ENCODE measurements around the gene TOR1AIP2. TPM values are rescaled to one million over a fixed set of nuclear protein-coding genes. Genes with fewer than 3 reads are reported as not detected.

The TOR1AIP2 gene
- total RNA-seq, 1 donor from 2014 or later, result 92.0 TPM

DNA sequence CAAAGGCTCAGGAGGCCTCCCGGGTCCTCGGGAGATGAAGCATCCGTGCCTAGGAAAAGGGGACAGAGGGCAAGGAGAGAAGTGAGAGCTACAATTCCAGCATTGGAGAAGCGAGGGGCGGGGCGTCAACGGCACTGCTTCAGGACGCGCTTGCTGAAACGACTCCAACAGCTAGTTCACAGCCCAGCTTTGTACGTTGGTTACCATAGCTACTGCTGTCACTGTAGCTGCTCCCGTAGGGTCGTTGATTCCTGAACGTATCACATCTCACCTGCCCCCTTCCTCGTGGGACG lies 63.1 kb downstream of the TOR1AIP2 start:
- ATAC-seq, result peak; percentile 55 to 76
- H3K27me3 ChIP-seq (ENCODE audit: low read depth), result peaks cover 9% of the 10 kb centered on the region
- no peaks in the 10 kb centered on the region for H3K36me3 ChIP-seq
- no peak overlapping the region for H3K27ac ChIP-seq
- no peaks in the 10 kb centered on the region for H3K9me3 ChIP-seq
- DNase-seq, result peak; percentile 79
- TF ChIP-seq, protein P1, sequence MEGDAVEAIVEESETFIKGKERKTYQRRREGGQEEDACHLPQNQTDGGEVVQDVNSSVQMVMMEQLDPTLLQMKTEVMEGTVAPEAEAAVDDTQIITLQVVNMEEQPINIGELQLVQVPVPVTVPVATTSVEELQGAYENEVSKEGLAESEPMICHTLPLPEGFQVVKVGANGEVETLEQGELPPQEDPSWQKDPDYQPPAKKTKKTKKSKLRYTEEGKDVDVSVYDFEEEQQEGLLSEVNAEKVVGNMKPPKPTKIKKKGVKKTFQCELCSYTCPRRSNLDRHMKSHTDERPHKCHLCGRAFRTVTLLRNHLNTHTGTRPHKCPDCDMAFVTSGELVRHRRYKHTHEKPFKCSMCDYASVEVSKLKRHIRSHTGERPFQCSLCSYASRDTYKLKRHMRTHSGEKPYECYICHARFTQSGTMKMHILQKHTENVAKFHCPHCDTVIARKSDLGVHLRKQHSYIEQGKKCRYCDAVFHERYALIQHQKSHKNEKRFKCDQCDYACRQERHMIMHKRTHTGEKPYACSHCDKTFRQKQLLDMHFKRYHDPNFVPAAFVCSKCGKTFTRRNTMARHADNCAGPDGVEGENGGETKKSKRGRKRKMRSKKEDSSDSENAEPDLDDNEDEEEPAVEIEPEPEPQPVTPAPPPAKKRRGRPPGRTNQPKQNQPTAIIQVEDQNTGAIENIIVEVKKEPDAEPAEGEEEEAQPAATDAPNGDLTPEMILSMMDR (IDR thresholded peaks at IDR 0.05), result no peak
- intact Hi-C loops (cut with DNase I), result no loop called here
- H3K4me1 ChIP-seq, result peaks cover 27% of the 10 kb centered on the region
- H3K4me3 ChIP-seq, result peak overlapping the region; percentile 51

DNA sequence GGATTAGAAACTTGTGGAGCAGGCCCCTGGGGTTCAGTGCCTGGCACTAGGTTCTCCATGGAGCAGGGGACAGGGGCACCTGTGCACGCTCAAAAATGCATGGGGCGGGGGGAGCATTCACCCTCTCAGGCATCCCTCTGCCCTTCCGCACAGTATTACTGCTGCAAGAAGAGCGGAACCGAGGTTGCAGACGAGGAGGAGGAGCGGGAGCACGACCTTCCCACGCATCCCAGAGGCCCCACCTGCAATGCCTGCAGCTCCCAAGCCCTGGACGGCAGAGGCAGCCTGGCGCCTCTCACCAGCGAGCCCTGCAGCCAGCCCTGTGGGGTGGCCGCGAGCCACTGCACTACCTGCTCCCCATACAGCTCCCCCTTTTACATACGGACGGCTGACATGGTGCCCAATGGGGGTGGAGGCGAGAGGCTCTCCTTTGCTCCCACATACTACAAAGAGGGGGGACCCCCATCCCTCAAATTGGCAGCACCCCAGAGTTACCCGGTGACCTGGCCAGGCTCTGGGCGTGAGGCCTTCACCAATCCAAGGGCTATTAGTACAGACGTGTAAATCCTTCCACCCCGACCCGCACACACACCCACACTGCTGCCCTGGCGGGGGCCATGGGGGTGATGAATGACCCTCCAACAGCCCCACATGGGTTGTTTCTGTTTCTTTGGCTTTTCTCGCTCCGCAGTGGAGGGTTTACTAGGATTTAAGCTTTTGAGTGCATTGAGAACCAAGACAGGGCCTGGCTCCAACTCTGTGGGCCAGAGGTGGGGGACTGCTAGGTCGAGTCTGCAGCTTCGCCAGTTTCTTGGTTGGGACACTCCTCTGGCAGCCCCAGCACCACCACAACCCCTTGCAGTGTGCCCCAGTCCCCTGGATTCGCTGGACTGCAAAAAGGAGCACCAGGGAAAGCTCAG lies 63.7 kb downstream of the TOR1AIP2 start:
- H3K4me1 ChIP-seq, result peaks cover 27% of the 10 kb centered on the region
- ATAC-seq, result no peak
- no peak for DNase-seq
- no peak overlapping the region for H3K27ac ChIP-seq
- intact Hi-C loops (cut with DNase I), result no loop called here
- no peaks in the 10 kb centered on the region for H3K9me3 ChIP-seq
- TF ChIP-seq, protein P1 (IDR thresholded peaks at IDR 0.05), result no peak
- peak overlapping the region; percentile 51 for H3K4me3 ChIP-seq
- no peaks in the 10 kb centered on the region for H3K36me3 ChIP-seq
- peaks cover 9% of the 10 kb centered on the region for H3K27me3 ChIP-seq (ENCODE audit: low read depth)

DNA sequence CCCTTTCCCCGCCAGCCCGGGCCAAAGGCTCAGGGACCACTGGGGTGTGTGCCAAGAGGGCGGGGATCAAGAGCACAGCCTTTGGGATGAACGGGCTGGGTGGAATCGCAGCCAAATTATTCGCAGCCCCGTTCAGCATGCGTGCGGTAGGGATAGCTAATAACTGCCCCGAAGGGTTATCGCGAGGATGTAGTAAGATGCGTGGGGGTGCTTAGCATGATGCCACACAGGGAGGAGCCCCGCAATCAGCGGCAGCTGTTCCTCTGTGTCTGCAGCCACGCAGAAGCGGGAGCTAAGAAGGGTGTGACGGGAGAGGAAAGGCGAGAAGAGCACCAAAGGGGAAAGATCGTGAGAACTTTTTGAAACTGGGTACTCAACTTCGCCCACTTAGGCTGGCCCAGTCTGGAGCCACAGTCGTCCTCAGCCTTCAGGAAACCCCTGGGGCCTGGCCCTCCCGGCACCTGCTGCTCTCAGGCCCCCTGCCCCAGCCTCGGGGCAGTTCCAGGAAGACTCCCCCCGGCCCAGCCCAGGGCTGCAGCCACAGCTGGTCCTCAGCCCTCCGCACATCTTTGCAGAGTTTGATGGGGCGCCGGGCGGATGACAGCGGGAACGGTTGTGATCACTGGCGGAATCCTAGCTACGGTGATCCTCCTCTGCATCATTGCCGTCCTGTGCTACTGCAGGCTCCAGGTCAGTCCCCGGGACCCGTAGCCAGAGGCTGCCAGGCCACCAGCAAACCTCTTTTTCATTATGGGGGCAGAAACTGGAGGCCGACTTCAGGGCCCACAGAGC lies 64.9 kb downstream of the TOR1AIP2 start:
- intact Hi-C loops (cut with DNase I), result no loop called here
- Histone ChIP-seq H3K9me3 (no peaks in the 10 kb centered on the region), H3K27me3 (ENCODE audit: low read depth) (peaks cover 9% of the 10 kb centered on the region), H3K4me3 (no peak overlapping the region), H3K27ac (no peak overlapping the region), H3K36me3 (no peaks in the 10 kb centered on the region), H3K4me1 (peaks cover 27% of the 10 kb centered on the region)
- ATAC-seq, result no peak
- TF ChIP-seq, protein P1 (IDR thresholded peaks at IDR 0.05), result no peak
- DNase-seq, result no peak

DNA sequence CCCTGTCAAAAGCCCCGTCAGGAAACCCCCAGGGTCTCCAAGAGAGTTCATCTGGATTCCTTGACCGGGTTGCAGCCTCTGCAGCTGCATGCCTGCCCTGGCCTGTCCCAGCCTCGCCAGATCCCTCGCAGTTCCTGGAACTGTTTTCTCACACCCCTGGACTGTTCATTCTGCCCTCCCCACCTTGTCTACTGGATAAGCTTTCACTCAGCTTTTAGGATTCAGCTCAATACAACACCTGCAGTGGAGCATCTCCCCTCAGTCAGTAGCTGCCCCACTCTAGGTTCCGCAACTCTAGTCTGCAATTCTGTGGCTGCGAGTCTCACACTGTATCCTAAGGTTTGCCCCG lies 67.3 kb downstream of the TOR1AIP2 start:
- TF ChIP-seq, protein P1 (IDR thresholded peaks at IDR 0.05), result no peak
- Histone ChIP-seq H3K9me3 (no peaks in the 10 kb centered on the region), H3K36me3 (no peaks in the 10 kb centered on the region), H3K4me1 (peaks cover 14% of the 10 kb centered on the region), H3K27me3 (ENCODE audit: low read depth) (peaks cover 9% of the 10 kb centered on the region), H3K27ac (no peak overlapping the region), H3K4me3 (no peak overlapping the region)
- intact Hi-C loops (cut with DNase I), result no loop called here
- no peak for ATAC-seq
- DNase-seq, result no peak

DNA sequence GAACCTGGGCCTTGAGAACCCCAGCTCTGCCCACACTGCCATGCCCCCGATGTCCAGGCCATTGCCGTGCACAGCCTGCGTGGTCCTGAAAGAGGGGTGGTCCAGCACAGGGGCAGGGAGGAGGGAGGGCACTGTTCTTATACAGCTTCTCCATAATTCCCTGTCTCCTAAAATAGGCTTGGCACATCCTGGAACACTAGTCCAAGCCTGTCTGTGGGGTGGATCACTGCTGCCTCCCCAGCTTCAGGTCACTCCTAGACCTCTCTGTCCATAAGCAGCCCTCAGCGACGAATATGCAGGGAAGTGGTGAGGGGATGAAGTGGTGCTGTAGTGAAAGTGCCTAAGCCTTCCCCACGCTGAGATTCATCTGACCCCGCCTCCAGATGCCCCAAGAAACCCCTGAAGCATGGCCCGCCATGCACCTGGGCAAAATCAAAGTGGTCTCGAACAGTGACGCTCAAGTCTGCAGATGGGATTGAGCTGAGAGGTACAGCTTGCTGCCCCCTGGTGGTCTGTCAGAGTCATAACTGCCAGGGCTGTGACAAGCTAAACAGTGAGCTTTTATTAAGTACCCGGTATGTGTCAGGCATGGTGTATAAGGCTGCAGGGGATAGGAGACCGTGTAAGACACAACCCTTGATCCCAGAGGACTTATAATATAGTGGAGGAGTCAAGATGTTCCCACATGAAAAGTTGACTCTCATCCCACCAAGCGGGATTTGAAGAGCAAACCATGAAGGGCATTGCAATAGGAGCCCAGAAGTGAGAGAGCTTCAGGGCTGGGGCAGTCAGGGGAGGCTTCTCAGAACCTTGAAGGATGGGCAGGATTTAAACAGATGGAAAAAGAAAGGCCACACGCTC lies 67.9 kb downstream of the TOR1AIP2 start:
- ATAC-seq (peak; percentile 73 to 75), DNase-seq (no peak)
- intact Hi-C loops (cut with DNase I), result loop anchor here (10.0 kb wide), 1 partner anchor 95 kb away; no protein-coding TSS in a partner anchor
- TF ChIP-seq, protein P1 (IDR thresholded peaks at IDR 0.05), result peak; percentile 93
- Histone ChIP-seq H3K4me3 (no peak overlapping the region), H3K36me3 (no peaks in the 10 kb centered on the region), H3K27ac (no peak overlapping the region), H3K4me1 (peaks cover 11% of the 10 kb centered on the region), H3K27me3 (ENCODE audit: low read depth) (peaks cover 9% of the 10 kb centered on the region), H3K9me3 (no peaks in the 10 kb centered on the region)

Data from lower lobe of right lung (tissue), 2 donors.